G401.6 (cell line): ENCODE measurements around the gene ASL.
"Not testable (repeated sequence)": the region's sequence is repeated elsewhere in the genome, so short reads cannot be mapped to it uniquely, and the experiment has no call there.

Source experiments
- FAIRE-seq: peaks from 2 replicates; lab custom pipeline; 2012; peaks lifted over from hg19 to GRCh38; lab: Jason Lieb, UNC

The ASL gene

DNA sequence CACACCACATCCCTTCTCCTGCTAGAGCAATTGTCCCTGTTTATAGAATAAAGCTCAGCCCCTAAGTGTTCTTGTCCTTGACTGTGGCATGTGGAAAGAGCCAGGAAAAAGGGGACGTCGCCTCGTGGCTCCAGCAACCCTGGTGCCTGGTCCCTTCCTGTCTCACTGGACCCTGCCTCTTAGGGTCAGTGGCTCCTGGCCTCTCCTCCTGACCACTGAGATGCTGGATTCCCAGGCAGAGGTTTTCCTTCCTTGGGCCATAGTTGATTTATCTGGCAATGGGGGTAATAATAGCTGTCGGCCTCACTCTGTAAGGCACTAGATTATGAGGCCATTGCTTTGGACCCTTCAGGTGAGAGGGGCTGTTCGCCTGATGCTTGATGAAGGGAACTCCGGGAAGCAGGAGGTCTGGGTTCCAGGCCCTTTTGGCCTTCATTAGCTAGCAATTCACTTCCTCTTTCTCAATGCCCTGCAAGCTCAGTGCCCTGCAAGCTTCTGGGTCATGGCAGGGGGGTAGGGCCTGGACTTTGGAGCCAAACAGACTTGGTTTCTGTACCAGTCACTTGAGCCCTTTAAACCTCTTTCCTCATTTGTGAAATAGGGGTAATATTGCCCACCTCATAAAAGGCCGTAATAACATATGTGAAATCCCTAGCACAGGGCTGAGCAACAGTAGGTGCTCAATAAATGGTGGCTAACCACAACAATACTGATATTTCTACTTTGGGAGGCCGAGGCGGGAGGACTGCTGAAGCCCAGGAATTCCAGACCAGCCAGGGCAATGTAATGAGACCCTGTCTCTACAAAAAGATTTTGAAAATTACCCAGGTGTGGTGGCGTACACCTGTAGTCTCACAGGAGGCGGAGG, 1.1 kb downstream of the ASL start:
- no peak for FAIRE-seq

DNA sequence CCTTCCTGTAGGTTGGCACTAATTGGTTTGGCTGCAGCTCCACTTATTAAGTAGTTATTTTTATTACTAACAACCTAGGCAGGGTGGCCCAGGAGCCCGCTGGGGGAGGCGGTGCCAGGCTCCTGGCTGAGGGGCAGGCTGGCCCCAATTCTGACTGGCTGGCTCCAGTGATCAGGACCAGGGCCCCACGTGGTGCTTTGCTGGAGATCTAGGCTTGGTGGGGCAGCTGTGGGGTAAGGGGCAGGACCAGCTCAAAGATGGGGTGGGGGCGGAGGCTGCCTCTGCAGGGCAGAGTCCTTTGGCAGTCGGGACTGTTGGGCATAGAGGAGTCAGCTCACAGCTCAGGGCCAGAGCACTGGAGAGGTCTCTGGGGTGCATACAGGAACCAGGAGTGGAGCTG, 2.4 kb downstream of the ASL start:
- no peak for FAIRE-seq

DNA sequence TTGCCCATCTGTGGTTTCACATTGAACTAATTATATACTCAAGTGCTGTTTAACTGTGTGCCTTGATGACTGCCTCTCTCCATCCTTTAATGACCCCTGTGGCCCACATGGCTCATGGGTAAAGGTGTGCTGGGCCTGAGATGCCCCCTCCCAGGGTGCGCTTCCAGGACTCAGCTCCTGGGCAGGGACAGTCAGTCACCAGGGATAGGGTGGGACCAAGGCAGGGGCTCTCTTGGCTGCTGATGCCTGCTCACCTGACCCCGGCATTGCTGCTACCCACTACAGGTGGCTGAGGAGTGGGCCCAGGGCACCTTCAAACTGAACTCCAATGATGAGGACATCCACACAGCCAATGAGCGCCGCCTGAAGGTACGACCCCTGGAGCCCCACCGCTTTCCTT, 6.5 kb downstream of the ASL start:
- no peak for FAIRE-seq

DNA sequence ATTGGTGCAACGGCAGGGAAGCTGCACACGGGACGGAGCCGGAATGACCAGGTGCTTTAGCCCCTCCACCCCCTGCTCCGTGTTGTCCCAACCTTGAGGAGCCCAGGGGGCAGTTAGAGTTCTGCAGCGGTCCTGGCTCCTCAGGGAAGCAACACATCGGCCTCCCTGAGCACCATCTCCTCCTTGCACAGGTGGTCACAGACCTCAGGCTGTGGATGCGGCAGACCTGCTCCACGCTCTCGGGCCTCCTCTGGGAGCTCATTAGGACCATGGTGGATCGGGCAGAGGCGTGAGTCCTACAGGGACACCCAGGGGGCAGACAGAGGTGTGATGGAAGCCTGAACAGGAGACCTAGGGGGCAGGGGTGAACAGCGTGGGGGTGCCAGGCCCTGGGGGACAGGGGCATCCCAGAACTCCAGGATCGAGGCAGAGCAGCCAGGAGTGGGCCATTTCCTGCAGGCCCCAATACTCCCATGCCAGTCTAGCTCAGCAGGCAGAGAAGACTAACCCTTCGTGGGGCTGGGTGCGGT, 7.3 kb downstream of the ASL start:
- no peak for FAIRE-seq

DNA sequence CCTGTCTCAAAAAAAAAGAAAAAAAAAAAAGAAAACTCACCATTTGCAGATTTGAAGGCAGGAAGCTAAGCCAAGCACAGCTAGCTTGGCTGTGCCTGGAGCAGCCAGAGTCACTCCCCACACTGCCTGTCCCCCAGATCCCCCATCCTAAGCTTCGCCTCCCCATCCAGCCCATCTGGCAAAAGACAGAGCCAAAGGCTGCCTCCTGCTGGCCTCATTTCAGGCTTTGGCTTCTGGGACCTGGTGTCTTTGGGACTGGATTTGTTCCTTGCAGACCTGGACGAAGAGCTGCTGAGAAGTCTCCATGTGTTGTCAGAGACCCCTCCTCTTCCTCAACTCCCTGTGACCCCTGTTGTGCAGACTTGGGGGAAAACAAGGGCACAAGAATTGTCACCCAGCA, 8.1 kb downstream of the ASL start:
- FAIRE-seq: no peak

DNA sequence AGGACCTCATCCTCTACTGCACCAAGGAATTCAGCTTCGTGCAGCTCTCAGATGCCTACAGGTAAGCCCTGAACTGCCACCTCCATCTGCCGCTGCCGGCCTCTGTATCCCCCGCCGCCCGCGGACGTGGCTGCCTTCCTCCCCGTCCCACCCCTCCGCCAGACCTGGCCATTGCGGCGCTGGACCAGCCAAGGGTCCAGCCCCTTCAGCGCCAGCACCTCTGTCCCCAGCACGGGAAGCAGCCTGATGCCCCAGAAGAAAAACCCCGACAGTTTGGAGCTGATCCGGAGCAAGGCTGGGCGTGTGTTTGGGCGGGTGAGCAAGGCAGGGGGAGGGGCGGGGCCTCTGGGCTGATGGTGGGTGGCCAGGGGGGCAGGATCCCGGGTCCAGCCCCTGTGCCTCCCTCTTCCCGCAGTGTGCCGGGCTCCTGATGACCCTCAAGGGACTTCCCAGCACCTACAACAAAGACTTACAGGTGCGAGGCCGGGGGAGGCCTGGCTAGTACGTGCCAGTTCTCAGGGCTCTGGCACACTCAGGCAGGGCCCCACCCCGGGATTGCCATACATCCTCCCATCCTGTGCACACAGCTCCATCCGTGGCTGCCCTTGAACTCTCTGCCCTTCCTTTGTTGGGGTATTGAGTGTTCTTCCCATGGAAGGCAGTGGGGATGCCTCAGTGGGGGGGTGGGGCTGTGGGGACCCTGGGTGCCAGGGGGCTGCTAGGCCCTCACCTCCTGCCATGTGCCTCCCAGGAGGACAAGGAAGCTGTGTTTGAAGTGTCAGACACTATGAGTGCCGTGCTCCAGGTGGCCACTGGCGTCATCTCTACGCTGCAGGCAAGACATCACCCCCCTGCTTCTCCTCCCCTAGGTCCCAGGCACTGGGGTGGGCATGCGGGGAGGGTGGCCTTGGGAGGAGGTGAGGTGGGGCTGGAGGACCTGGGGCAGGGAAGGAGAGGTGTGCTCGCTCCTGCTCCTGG, 13.5 kb downstream of the ASL start:
- no peak for FAIRE-seq

DNA sequence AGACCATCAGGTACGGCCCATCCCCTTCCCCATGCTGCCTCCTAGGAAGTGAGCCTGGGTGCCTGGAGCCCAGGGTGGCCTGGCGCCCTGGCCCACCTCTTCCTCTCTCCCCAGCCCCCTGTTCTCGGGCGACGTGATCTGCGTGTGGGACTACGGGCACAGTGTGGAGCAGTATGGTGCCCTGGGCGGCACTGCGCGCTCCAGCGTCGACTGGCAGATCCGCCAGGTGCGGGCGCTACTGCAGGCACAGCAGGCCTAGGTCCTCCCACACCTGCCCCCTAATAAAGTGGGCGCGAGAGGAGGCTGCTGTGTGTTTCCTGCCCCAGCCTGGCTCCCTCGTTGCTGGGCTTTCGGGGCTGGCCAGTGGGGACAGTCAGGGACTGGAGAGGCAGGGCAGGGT, 17.0 kb downstream of the ASL start:
- FAIRE-seq: no peak

DNA sequence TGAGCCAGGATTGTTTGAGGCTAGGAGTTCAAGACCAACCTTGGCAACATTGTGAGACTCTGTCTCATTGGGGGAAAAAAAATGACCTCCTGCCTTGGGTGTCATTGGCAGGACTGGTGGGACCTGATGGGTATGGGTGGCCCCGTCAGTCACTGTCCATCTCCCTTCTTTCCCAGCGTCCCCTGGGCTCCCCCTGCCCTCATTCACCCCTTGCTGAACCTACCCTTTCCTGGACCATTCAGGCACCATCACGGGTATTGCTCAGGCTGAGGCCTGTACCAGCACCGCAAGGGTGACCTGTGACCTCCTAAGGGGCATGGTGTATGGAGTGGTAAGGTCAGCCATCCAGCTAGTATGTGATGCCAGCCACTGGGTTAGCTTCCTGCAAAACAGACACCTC, 19.4 kb downstream of the ASL start:
- no peak for FAIRE-seq

DNA sequence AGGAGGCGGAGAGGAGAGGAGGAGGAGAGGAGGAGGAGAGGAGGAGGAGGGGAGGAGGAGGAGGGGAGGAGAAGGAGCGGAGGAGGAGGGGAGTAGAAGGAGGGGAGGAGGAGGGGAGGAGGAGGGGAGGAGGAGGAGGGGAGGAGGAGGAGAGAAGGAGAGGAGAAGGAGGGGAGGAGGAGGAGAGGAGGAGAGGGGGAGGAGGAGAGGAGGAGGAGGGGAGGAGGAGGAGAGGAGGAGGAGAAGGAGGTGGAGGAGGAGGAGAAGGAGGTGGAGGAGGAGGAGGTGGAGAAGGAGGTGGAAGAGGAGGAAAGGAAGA, 23.6 kb downstream of the ASL start:
- FAIRE-seq: no peak

DNA sequence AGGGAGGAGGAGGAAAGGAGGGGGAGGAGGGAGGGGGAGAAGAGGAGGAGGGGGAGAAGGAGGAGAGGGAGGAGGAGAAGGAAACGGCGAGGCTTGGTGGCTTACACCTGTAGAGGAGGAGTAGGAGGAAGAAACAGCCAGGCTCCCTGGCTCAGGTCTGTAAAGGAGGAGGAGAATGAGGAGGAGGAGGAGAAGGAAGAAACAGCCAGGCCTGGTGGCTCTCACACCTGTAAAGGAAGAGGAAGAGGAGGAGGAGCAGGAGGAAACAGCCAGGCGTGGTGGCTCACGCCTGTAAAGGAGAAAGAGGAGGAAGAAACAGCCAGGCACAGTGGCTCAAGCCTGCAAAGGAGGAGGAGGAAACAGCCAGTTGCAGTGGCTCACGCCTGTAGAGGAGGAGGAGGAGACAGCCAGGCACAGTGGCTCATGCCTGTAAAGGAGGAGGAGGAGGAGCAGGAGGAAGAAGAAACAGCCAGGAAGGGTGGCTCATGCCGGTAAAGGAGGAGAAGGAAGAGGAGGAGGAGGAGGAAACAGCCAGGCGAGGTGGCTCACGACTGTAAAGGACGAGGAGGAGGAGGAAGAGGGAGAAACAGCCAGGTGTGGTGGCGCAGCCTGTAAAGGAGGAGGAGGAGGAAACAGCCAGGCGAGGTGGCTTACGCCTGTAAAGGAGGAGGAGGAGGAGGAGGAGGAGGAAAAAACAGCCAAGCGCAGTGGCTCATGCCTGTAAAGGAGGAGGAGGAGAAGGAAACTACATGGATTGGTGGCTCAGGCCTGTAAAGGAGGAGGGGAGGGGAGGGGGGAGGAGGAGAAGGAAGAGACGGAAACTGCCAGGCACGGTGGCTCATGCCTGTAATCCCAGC, 24.2 kb downstream of the ASL start:
- FAIRE-seq: peak; percentile 17

DNA sequence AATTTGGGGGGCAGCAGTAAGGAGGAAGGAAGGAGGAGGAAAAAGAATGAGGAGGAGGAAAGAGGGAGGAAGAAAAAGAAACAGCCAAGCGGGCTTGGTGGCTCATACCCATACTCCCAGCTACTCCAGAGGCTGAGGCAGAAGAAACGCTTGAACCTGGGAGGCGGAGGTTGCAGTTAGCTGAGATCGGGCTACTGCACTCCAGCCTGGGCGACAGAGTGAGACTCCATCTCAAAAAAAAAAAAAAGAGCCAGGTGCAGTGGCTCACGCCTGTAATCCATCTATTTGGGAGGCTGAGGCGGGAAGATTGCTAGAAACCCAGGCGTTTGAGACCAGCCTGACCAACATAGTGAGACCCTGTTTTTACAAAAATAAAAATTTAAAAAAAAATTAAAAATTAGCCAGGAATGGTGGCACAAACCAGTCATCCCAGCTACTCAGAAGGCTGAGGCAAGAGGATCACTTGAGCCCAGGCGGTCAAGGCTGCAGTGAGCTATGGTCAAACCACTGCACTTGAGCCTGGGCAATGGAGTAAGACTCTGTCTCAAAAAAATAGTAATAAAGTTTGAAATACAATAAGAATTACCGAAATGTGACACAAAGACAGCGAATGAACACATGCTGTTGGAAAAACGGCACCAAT, 24.9 kb downstream of the ASL start:
- no peak for FAIRE-seq

DNA sequence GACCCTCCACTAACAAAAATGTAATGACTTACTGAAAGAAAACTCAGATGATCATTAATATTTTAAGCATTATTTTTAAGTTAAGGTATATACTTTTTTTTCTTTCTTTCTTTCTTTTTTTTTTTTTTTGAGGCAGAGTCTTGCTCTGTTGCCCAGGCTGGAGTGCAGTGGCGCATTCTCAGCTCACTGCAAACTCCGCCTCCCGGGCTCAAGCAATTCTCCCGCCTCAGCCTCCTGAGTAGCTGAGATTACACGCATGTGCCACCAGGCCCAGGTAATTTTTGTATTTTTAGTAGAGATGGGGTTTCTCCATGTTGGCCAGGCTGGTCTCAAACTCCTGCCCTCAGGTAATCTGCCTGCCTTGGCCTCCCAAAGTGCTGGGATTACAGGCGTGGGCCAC, 26.5 kb downstream of the ASL start:
- FAIRE-seq: not testable (repeated sequence)

DNA sequence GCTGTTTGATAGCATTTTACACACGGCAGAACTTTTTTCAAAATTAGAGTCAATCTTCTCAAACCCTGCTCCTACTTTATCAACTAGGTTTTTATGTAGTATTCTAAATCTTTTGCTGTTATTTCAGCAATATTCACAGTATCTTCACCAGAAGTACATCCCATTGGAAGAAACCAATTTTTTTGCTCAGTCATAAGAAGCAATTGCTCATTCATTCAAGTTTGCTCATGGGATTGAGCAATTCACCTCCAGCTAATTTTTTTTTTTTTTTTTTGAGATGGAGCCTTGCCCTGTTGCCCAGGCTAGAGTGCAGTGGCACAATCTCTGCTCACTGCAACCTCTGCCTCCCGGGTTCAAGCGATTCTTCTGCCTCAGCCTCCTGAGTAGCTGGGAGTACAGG, 28.4 kb downstream of the ASL start:
- not testable (repeated sequence) for FAIRE-seq

DNA sequence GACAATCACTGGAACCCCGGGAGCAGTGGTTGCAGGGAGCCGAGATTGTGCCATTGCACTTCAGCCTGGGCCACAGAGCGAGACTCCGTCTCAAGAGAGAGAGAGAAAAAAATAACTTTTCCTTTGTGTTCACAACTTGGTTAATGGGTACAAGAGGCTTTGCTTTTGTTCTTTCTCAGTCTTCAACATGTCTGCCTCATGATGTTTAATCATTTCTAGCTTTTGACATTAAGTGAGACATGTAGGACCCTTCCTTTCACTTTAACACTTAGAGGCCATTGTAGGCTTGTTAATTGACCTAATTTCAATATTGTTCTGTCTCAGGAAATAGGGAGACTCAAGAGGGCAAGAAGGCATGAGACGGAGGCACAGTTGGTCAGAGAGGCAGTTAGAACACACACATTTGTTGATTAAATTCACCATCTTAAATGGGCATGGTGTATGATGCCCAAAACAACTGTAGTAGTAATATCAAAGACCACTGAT, 29.7 kb downstream of the ASL start:
- no peak for FAIRE-seq

DNA sequence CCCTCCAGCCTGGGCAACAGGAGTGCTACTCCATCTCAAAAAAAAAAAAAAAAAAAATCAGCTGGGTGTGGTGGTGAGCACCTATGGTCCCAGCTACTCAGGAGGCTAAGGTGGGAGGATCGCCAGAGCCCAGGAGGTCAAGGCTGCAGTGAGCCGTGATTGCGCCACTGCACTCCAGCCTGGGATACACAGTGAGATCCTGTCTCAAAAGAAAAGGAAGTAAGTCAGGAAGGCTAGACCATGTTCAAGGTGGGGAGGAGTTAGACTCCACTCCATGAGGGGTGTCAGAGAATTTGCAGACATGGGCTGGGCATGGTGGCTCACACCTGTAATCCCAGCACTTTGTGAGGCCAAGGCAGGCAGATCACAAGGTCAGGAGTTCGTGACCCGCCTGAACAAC, 32.8 kb downstream of the ASL start:
- FAIRE-seq: not testable (repeated sequence)

DNA sequence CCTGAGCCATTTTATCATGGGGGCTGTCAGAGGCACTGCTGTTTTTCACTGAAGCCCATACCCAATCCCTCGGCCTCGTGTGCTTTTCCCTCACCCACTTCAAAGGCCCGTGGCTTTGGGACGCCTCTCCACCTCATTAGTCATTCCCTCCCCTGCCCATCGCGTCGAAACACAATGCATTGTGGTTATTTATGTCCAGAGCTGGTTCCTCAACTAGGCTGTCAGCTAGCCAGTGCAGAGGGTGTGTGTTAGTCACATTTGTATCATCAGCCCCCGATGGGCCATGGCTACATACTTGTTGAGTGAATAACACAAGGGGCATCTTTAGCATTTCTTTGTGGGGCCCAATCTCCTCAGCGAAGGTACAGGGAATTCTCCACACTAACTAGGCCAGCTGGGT, 35.2 kb downstream of the ASL start:
- no peak for FAIRE-seq

DNA sequence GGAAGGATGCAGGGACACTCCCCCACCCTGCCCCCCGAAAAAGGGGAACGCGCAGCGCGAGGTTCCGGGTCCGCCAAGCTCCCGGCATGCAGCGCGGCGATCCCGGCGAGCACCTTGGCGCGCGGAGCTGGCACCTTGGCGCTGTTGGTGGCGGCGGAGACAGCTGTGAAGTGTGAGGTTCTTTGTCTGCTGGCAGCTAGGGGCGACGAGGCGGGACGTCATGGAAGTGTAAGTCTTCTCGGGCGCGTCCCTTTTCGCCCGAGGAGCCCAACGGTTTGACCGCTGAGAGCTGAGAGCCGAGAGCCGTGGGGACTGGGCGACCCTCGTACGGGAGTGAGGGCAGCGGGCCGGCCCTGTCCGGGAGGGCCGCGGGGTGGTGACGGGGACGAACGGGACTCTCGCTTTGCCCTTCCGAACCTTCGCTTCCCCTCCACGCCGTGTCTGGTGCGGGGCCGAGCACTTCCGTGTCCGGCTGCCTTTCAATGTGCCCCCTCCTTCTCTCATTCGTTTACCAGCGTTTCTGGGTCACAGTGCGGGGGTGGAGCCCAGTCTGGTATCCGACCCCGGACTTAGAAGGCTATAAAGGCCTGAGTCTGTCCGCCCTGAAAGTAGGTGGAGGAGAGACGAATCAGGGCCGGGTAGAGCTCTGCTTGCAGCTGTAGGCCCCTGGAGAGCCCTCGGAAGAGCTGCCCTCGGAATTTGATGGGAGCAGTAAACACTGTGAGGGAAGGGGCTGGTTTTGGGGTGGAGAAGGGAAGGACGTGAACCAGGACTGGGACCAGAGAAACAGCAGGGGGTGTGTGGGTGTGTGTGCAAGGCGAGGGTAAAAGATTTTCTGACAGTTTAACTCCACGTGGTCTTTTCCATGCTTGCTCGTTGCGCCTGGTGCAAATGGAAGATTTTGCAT, 39.4 kb downstream of the ASL start, which contains the start of gene CRCP:
CRCP (plus strand) TSS at position 105 of the 907 bp plus-strand sequence; CDS start at position 221, 116 bp downstream.
- peak; percentile 46 for FAIRE-seq

DNA sequence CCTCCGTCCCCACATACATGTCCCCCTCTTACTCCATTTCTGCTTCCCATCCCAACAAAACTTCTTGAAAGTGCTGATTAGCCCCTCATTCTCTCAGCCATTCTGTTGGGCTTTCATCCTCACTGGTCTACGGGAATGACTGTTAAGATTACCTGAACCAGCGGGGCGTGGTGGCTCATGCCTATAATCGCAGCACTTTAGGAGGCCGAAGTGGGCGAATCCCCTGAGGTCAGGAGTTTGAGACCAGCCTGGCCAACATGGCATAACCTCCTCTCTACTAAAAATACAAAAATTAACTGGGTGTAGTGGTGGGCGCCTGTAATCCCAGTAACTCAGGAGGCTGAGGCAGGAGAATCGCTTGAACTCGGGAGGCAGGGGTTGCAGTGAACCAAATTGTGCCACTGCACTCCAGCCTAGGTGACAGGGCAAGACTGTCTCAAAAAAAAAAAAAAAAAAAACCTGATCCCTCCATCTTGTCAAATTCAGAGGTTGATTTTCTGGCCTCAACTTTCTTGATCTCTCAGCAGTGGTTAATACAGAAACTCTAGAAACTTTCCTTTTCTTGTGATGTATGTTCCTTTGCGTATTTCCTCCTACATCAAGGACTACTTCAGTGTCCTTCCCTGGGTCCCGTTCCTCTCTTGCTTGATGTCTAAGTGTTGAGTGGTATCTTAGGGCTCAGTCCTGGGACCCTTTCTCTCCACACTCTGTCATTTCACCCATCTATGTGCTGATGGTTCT, 41.2 kb downstream of the ASL start:
- not testable (repeated sequence) for FAIRE-seq

DNA sequence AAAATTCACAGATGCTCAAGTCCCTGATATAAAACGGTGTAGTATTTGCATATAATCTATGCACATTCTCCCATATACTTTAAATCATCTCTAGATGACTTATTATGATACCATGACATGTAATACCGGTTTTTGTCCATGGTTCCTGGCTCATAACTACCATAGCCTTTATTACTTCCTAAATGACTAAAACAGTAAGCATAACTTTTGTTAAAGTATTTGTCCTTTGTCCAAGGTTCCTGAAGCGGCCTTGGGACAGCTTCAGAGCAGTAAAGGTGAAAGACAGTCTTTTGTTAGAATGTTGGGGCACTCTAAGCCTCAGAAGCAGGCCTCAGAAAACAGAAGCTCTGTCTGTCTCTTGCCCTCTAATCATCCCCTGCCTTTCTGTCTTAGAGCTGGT, 43.0 kb downstream of the ASL start:
- no peak for FAIRE-seq
